Brain microvascular endothelial cell (primary cell): ENCODE data around the gene TTC39B.

ENCODE experiments used
- DNase-seq: peaks from one replicate; pipeline ENCODE4 v3.0.0-alpha.2; 2020
- H3K27ac ChIP-seq: fragments of 250-450 bp; sonication (Bioruptor Pico); 2 replicates; pipeline ENCODE4 v1.5.1; 2020; ENCODE audit warnings: mild to moderate bottlenecking, moderate library complexity
- H3K27me3 ChIP-seq: fragments of 250-450 bp; sonication (Bioruptor Pico); replicated peaks from 2 replicates; pipeline ENCODE4 v1.5.1; 2020; ENCODE audit warnings: mild to moderate bottlenecking
- H3K36me3 ChIP-seq: fragments of 250-450 bp; sonication (Bioruptor Pico); replicated peaks from 2 replicates; pipeline ENCODE4 v1.5.1; 2020; ENCODE audit warnings: mild to moderate bottlenecking
- H3K4me3 ChIP-seq: 2 replicates; pipeline ENCODE4 v1.5.1; 2011; ENCODE audit warnings: low read depth, mild to moderate bottlenecking, control low read depth, low read length, moderate library complexity
- CTCF ChIP-seq: IDR thresholded peaks from 2 replicates; pipeline ENCODE4 v1.5.1; 2011; ENCODE audit warnings: low read depth, mild to moderate bottlenecking, moderate library complexity, low read length, control low read depth, inconsistent platforms; ENCODE audit errors: missing control alignments
- in situ Hi-C: cut with HindIII; loops from 2 replicates; pipeline ENCODE4 v1.10.0; 2017; ENCODE audit warnings: low sequenced_read_pairs, low pct_ligation_motif_present

The TTC39B gene

GRCh38 chr9:15191378-15191777 lies 115.6 kb downstream of the TTC39B start:
- Histone ChIP-seq H3K27me3 (no peaks in the 10 kb centered on the region), H3K36me3 (no peaks in the 10 kb centered on the region), H3K27ac (no peak overlapping the region), H3K4me3 (no peak overlapping the region)
- no peak for DNase-seq
- TF ChIP-seq CTCF: no peak
- in situ Hi-C loops: no loop called here

GRCh38 chr9:15189481-15189880 lies 117.5 kb downstream of the TTC39B start:
- H3K27me3 ChIP-seq: no peaks in the 10 kb centered on the region
- no peak overlapping the region for H3K27ac ChIP-seq
- in situ Hi-C loops: no loop called here
- no peak for DNase-seq
- TF ChIP-seq CTCF: no peak
- no peaks in the 10 kb centered on the region for H3K36me3 ChIP-seq
- H3K4me3 ChIP-seq: no peak overlapping the region

- in situ Hi-C loops: no loop called here
- DNase-seq: no peak
- H3K36me3 ChIP-seq: no peaks in the 10 kb centered on the region
Observed at GRCh38 chr9:15187589-15187988, 119.4 kb downstream of the TTC39B start.

GRCh38 chr9:15182730-15183129 lies 124.3 kb downstream of the TTC39B start:
- no peak overlapping the region for H3K27ac ChIP-seq
- no peak overlapping the region for H3K4me3 ChIP-seq
- no peaks in the 10 kb centered on the region for H3K36me3 ChIP-seq
- DNase-seq: no peak
- no peaks in the 10 kb centered on the region for H3K27me3 ChIP-seq
- in situ Hi-C loops: no loop called here
- no peak for TF ChIP-seq CTCF

More at GRCh38 chr9:15187589-15187988, 119.4 kb downstream of the TTC39B start:
- Histone ChIP-seq H3K27ac (no peak overlapping the region), H3K4me3 (no peak overlapping the region), H3K27me3 (no peaks in the 10 kb centered on the region)
- no peak for TF ChIP-seq CTCF

GRCh38 chr9:15182101-15182551 lies 124.9 kb downstream of the TTC39B start:
- no peak for TF ChIP-seq CTCF
- Histone ChIP-seq H3K36me3 (no peaks in the 10 kb centered on the region), H3K27ac (no peak overlapping the region), H3K4me3 (no peak overlapping the region), H3K27me3 (no peaks in the 10 kb centered on the region)
- DNase-seq: no peak
- in situ Hi-C loops: no loop called here

GRCh38 chr9:15180124-15180523 lies 126.9 kb downstream of the TTC39B start:
- TF ChIP-seq CTCF: no peak
- Histone ChIP-seq H3K4me3 (no peak overlapping the region), H3K36me3 (no peaks in the 10 kb centered on the region), H3K27me3 (no peaks in the 10 kb centered on the region), H3K27ac (no peak overlapping the region)
- in situ Hi-C loops: no loop called here
- no peak for DNase-seq
